GM12878 (cell line): ENCODE data around the gene BIRC5. TPM values are rescaled to one million over a fixed set of nuclear protein-coding genes. Genes with fewer than 3 reads are reported as not detected.

ENCODE experiments used
- ATAC-seq: fragments of 200-7000 bp; cut with Tn5 transposase; 3 replicates; pipeline ENCODE4 v1.9.1; 2020; ENCODE audit warnings: mild to moderate bottlenecking, moderate library complexity
- BruUV-seq: library from RNA; stranded (reverse); fragments of 400-500 nt; replicated peaks from 2 replicates; lab custom pipeline; 2021; lab: Mats Ljungman, UMichigan
- CTCF ChIA-PET: fragments of 300-600 bp; sonication (Branson Sonifier 250); formaldehyde crosslinking; extraction: SDS; loops from one replicate; lab custom pipeline; 2021; ENCODE audit warnings: inconsistent platforms; lab: Yijun Ruan, JAX
- POLR2A ChIA-PET: fragments of 350-600 bp; formaldehyde crosslinking; extraction: SDS; loops from one replicate; lab custom pipeline; 2021; ENCODE audit warnings: inconsistent platforms; lab: Charles Lee
- RAD21 ChIA-PET: fragments of 300-600 bp; sonication (Branson Sonifier 250); formaldehyde crosslinking; loops from one replicate; lab custom pipeline; 2023; ENCODE audit warnings: antibody characterized with exemption; ENCODE audit not compliant: unreplicated experiment; lab: Charles Lee
- SMC1A ChIA-PET: fragments of 300-600 bp; sonication (Branson Sonifier 250); formaldehyde crosslinking; loops from one replicate; lab custom pipeline; 2023; ENCODE audit not compliant: unreplicated experiment, uncharacterized antibody; lab: Charles Lee
- DNase-seq: peaks from one replicate; pipeline ENCODE4 v3.0.0-alpha.2; 2011; ENCODE audit warnings: low read depth, low spot score
- FAIRE-seq: peaks from 3 replicates; lab custom pipeline; 2011; peaks lifted over from hg19 to GRCh38; lab: Jason Lieb, UNC
- H2AFZ ChIP-seq: 2 replicates; pipeline ENCODE4 v1.6.0; 2011; ENCODE audit warnings: low read depth, low read length, control low read depth; ENCODE audit not compliant: control insufficient read depth
- H3K27ac ChIP-seq: 2 replicates; pipeline ENCODE4 v1.5.1; 2011; ENCODE audit warnings: control low read depth; ENCODE audit not compliant: control insufficient read depth, insufficient read depth
- H3K27me3 ChIP-seq, 2 experiments: replicated peaks in 1 of 2; 2 replicates each; pipeline versions ENCODE4 v1.6.0 to v1.6.1; 2011; ENCODE audit warnings: low read length in 1 of 2; ENCODE audit not compliant: control insufficient read depth in 2 of 2, insufficient read depth in 2 of 2
- H3K36me3 ChIP-seq, 2 experiments: 2 replicates each; pipeline ENCODE4 v1.5.1; 2011; ENCODE audit warnings: low read length in 1 of 2; ENCODE audit not compliant: control insufficient read depth in 2 of 2, insufficient read depth in 2 of 2
- H3K4me1 ChIP-seq: 2 replicates; pipeline ENCODE4 v1.6.1; 2011; ENCODE audit warnings: mild to moderate bottlenecking, low read length, moderate library complexity, mixed read lengths; ENCODE audit not compliant: control insufficient read depth, insufficient read depth
- H3K4me2 ChIP-seq: 2 replicates; pipeline ENCODE4 v1.6.0; 2011; ENCODE audit warnings: control low read depth; ENCODE audit not compliant: control insufficient read depth, insufficient read depth
- H3K4me3 ChIP-seq: fragments of 200-600 bp; sonication (generic); 2 replicates; pipeline ENCODE4 v1.5.1; 2016
- H3K79me2 ChIP-seq: 2 replicates; pipeline ENCODE4 v1.6.0; 2011; ENCODE audit warnings: low read length; ENCODE audit not compliant: control insufficient read depth, insufficient read depth
- H3K9ac ChIP-seq: 2 replicates; pipeline ENCODE4 v1.8.0; 2011; ENCODE audit warnings: low read length, control low read depth, mixed read lengths; ENCODE audit not compliant: control insufficient read depth, insufficient read depth
- H3K9me3 ChIP-seq: replicated peaks from 3 replicates; pipeline ENCODE4 v1.5.1; 2011; ENCODE audit warnings: mild to moderate bottlenecking, low read length; ENCODE audit not compliant: control insufficient read depth, insufficient read depth
- H4K20me1 ChIP-seq: 2 replicates; pipeline ENCODE4 v1.6.0; 2011; ENCODE audit not compliant: control insufficient read depth, insufficient read depth
- CBX3 ChIP-seq: fragments of 200-600 bp; sonication (generic); IDR thresholded peaks from 2 replicates; pipeline ENCODE4 v1.6.1; 2016; ENCODE audit warnings: low read depth, borderline replicate concordance
- CHD4 ChIP-seq: fragments of 200-600 bp; sonication (generic); IDR thresholded peaks from 2 replicates; pipeline ENCODE4 v1.6.1; 2016; ENCODE audit warnings: mild to moderate bottlenecking
- EGR1 ChIP-seq, 2 experiments: IDR thresholded peaks; 1 replicate in 1 of 2; 2 replicates in 1 of 2; pipeline ENCODE4 v1.6.1; 2011 to 2012; ENCODE audit warnings: low read depth in 2 of 2, low read length in 2 of 2, borderline replicate concordance in 1 of 2, mild to moderate bottlenecking in 1 of 2, moderate library complexity in 1 of 2
- MYC ChIP-seq: IDR thresholded peaks from 2 replicates; pipeline ENCODE4 v1.6.1; 2011; ENCODE audit warnings: mild to moderate bottlenecking, low read length, moderate library complexity, inconsistent platforms; ENCODE audit not compliant: insufficient read depth, insufficient replicate concordance, insufficient read length, severe bottlenecking
- NFYB ChIP-seq: IDR thresholded peaks from 2 replicates; pipeline ENCODE4 v1.6.1; 2011; ENCODE audit warnings: low read depth, mild to moderate bottlenecking, low read length, improper control_type of control experiment, moderate library complexity; ENCODE audit not compliant: insufficient read depth
- POU2F2 ChIP-seq: IDR thresholded peaks from 3 replicates; pipeline ENCODE4 v1.6.1; 2011; ENCODE audit warnings: low read depth, mild to moderate bottlenecking, low read length, borderline replicate concordance
- SKIL ChIP-seq: fragments of 450-650 bp; IDR thresholded peaks from 2 replicates; pipeline ENCODE4 v1.6.1; 2017; ENCODE audit warnings: mild to moderate bottlenecking, low read depth, inconsistent platforms; ENCODE audit not compliant: poor library complexity, severe bottlenecking
- SMAD5 ChIP-seq: IDR thresholded peaks from 2 replicates; pipeline ENCODE4 v1.6.1; 2016; ENCODE audit warnings: antibody characterized with exemption, low read depth
- SRF ChIP-seq, 2 experiments: IDR thresholded peaks; 2 replicates each; pipeline ENCODE4 v1.6.1; 2011; ENCODE audit warnings: low read depth in 2 of 2, low read length in 2 of 2, mild to moderate bottlenecking in 1 of 2, moderate library complexity in 1 of 2
- WGBS: methylation state at CpG from one replicate; pipeline ENCODE4 v1.1.6; 2016; ENCODE audit warnings: low lambda C conversion rate; ENCODE audit not compliant: insufficient replicate concordance, insufficient coverage; ENCODE audit errors: missing lambda C conversion rate; 5-methylcytosine and 5-hydroxymethylcytosine counted together
- in situ Hi-C: fragments of 300-500 bp; cut with MboI; formaldehyde crosslinking; loops from 9 replicates; pipeline ENCODE4 v1.14.3; 2018; ENCODE audit warnings: mixed read lengths
- intact Hi-C: fragments of 100-400 bp; cut with micrococcal nuclease; formaldehyde crosslinking; loops from one replicate; pipeline ENCODE4 v1.14.2; 2022; ENCODE audit not compliant: unreplicated experiment
- polyA plus RNA-seq, 11 experiments: library from polyadenylated mRNA; depleted of rRNA in 4 of 11; unstranded in 6 of 11; stranded (reverse) in 5 of 11; fragments of >200 nt; fragmentation: Nextera tagmentation in 4 of 11; fragmentation: Illumina TruSeq in 1 of 11; extraction: Ambion mirVana in 4 of 11; extraction: Trizol in 1 of 11; gene quantifications; 1 replicate in 1 of 11; 2 replicates in 10 of 11; pipeline versions ENCODE4 v1.2.1 to v1.2.3, GENCODE V29; 2011 to 2016; ENCODE audit warnings: inconsistent platforms in 2 of 11, missing spikeins in 2 of 11, low read depth in 1 of 11
- total RNA-seq, 4 experiments: library from RNA; depleted of rRNA in 3 of 4; stranded (reverse); fragments of >200 nt in 3 of 4; fragmentation: Illumina TruSeq in 1 of 4; extraction: Trizol in 1 of 4; gene quantifications; 2 replicates each; pipeline versions ENCODE4 v1.2.1 to v1.2.3, GENCODE V29; 2013 to 2021

The BIRC5 gene
- total and polyA plus RNA-seq, 10 of the 15 experiments (the other 5 are each of a cell fraction or from before 2014, with no cell fraction given): 41.0 to 175 (median 90.8) TPM

GRCh38 chr17:78196716-78197115 lies 17.3 kb upstream of the BIRC5 start (continued):
- TF ChIP-seq SKIL (no peak), CHD4 (no peak), SRF (IDR thresholded peaks at IDR 0.05; ENCODE audit: low read depth in 2 of 2, low read length in 2 of 2) (no peak), CBX3 (no peak)

GRCh38 chr17:78197147-78197832 lies 16.8 kb upstream of the BIRC5 start:
- in situ Hi-C loops (no loop called here), intact Hi-C loops (no loop called here)
- no peak overlapping the region for H2AFZ ChIP-seq
- DNase-seq: no peak
- H3K9me3 ChIP-seq: no peaks in the 10 kb centered on the region; the same call in 2 of the 3 replicates
- POLR2A ChIA-PET: interaction anchor here (0.7 to 1.3 kb wide), 2 partner anchors 10 to 100 kb away, joined by 3 to 4 read pairs; partner anchors contain the start of genes AFMID and TK1
- no peak for ATAC-seq
- CTCF ChIA-PET: interaction anchor here (0.7 to 1.0 kb wide), 3 partner anchors 13 to 94 kb away, joined by 3 read pairs; no protein-coding TSS in a partner anchor
- WGBS: 93% methylated on average over 9 of the region's 9 CpGs
- peaks cover 6% of the 10 kb centered on the region for H3K79me2 ChIP-seq
- peaks cover 10% of the 10 kb centered on the region for H3K4me1 ChIP-seq
- H4K20me1 ChIP-seq: no peaks in the 10 kb centered on the region
- H3K27ac ChIP-seq: no peak overlapping the region
- RAD21 ChIA-PET: interaction anchor here (0.6 to 0.9 kb wide), 2 partner anchors 112 to 328 kb away, joined by 3 read pairs; no protein-coding TSS in a partner anchor
- TF ChIP-seq MYC (no peak), NFYB (no peak), SMAD5 (no peak), EGR1 (IDR thresholded peaks at IDR 0.05; ENCODE audit: borderline replicate concordance in 1 of 2, low read depth in 2 of 2, low read length in 2 of 2) (no peak), POU2F2 (no peak)
- SMC1A ChIA-PET: interaction anchor here (1.4 kb wide), 1 partner anchor 54 kb away, joined by 3 read pairs; no protein-coding TSS in a partner anchor
- H3K9ac ChIP-seq: no peak overlapping the region
- no peak for FAIRE-seq
- no peak overlapping the region for H3K4me2 ChIP-seq
- H3K27me3 ChIP-seq: no peaks in the 10 kb centered on the region
- no TSS peak for BruUV-seq
- no peak overlapping the region for H3K4me3 ChIP-seq
- peaks cover 7 to 20% of the 10 kb centered on the region in 2 experiments for H3K36me3 ChIP-seq
